ENCODE data around the gene CNIH3.

Gene CNIH3

DNA sequence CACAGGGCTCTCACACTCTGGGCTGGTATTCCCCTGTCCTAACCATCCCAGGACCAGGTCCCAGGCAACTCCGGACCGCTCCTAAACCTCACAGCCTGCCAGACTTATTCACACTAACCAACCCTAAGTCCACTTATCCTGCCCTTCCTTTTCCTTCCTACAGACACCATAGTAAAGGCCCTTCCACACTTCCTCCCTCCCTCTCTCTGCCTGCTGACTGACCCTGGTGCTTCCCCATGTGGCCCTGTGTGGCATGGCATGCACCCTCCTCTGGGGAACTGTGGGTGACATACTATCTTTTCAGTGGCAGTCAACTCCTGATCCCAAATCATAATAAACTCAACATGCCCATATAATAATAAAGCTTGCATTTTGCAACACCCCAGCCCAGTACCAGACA is 158.3 kb downstream of the CNIH3 start:
- no peak for DNase-seq (ENCODE audit: low read depth in 2 of 2)

GRCh38 chr1:224777180-224777579 is 161.1 kb downstream of the CNIH3 start:
- no peak for DNase-seq (ENCODE audit: low read depth in 2 of 2)

DNA sequence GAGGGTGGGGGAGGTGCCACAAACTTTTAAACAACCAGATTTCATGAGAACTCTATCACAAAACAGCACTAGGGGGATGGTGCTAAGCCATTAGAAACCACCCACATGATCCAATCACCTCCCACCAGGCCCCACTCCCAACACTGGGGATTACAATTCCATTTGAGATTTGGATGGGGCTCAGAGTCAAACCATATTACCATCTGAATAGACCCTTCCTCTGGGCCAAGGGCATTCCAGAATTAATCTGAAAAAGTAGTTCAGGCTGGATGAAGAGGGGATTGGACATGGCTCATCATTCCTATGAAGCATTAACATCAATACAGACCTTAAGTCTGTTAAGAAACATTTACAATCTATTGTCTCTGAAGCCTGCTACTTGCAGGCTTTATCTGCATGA is 163.4 kb downstream of the CNIH3 start:
- no peak for DNase-seq (ENCODE audit: low read depth in 2 of 2)

- DNase-seq (ENCODE audit: low read depth in 2 of 2): no peak
Observed at GRCh38 chr1:224780736-224781135, 164.6 kb downstream of the CNIH3 start.

- no peak for DNase-seq (ENCODE audit: low read depth in 2 of 2)
Observed at GRCh38 chr1:224781800-224782199, 165.7 kb downstream of the CNIH3 start.

- no peak for DNase-seq (ENCODE audit: low read depth in 2 of 2)
Observed at GRCh38 chr1:224782281-224783000, 166.3 kb downstream of the CNIH3 start.

- no peak for DNase-seq (ENCODE audit: low read depth in 2 of 2)
Observed at GRCh38 chr1:224783006-224783651, 167.0 kb downstream of the CNIH3 start.

DNA sequence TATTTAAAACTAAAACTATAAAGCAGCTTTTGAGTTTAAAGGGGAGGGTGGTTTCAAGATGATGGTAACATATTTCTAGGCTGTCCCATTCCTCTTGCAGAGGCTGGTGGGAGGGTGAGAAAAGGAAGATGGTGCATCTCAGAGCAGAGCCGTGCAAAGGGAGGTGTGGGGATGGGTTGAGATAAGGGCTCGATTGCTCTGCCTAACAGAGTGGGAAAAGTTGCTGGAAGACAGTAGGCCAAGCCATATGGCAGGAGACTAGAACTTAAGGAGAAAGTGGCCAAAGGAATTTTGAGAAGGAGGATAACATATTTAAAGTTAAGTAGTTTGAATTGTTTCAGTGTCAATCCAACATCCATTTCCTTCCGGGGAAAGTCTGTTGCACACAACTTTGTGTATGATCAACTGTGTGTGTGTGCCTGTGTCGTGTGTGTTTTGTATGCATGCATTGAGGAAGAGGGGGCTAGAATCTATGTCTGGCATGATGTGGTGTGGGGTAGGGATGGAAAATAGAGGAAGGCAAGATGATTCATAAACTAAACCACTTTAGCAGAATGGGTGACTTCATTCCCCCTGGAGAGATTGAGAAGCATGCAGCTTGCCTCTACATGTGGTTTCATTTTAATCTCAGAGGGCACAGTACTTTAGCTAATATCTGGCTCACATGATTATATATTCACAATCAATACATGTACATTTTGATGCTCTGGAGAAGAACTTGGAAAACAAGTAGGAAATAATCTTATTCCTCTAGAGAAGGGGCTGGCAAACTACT is 168.3 kb downstream of the CNIH3 start:
- DNase-seq (ENCODE audit: low read depth in 2 of 2): no peak

GRCh38 chr1:224785040-224785328 is 168.9 kb downstream of the CNIH3 start:
- no peak for DNase-seq (ENCODE audit: low read depth in 2 of 2)

DNA sequence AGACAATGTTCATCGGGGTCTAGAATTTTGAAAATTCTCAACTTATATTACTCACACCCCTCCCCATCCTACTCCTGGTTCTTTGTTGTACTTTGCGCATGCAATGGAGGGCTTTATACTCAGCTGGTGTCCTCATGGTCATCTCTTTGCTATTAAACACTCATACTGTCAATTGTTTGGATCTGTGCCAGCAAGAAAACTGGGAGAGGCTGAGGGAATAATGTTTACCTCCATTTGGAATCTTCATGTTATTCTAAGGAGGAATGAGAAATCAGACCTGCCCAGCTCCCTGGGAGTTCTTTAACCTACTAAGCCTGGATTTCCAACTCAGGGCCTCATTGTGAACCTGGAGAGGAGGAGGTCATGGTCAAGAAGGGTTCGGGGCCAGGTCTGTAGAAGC is 169.5 kb downstream of the CNIH3 start:
- no peak for DNase-seq (ENCODE audit: low read depth in 2 of 2)

- DNase-seq (ENCODE audit: low read depth in 2 of 2): no peak
Observed at GRCh38 chr1:224786533-224787250, 170.6 kb downstream of the CNIH3 start.

GRCh38 chr1:224789311-224789710 is 173.2 kb downstream of the CNIH3 start:
- DNase-seq (ENCODE audit: low read depth in 2 of 2): no peak

Data from stimulated activated CD8-positive, alpha-beta memory T cell treated with anti-CD3 and anti-CD28 coated beads, Interleukin-2, amount 100 ng/mL, for 1 hour (primary cell).